Ishikawa (cell line): ENCODE data around the gene STK17B.

Experiments
- CEBPB ChIP-seq: IDR thresholded peaks from 2 replicates; pipeline ENCODE4 v1.6.1; 2012
- CREB1 ChIP-seq: IDR thresholded peaks from 2 replicates; pipeline ENCODE4 v1.6.1; 2012; ENCODE audit warnings: low read depth
- EGR1 ChIP-seq: IDR thresholded peaks from 2 replicates; pipeline ENCODE4 v1.6.1; 2012
- EP300 ChIP-seq: IDR thresholded peaks from 2 replicates; pipeline ENCODE4 v1.6.1; 2012; ENCODE audit warnings: borderline replicate concordance
- FOXM1 ChIP-seq: IDR thresholded peaks from 2 replicates; pipeline ENCODE4 v1.6.1; 2012; ENCODE audit warnings: low read depth, borderline replicate concordance
- MAX ChIP-seq: IDR thresholded peaks from 2 replicates; pipeline ENCODE4 v1.6.1; 2012
- NFIC ChIP-seq: IDR thresholded peaks from 2 replicates; pipeline ENCODE4 v1.6.1; 2012
- RAD21 ChIP-seq: IDR thresholded peaks from 2 replicates; pipeline ENCODE4 v1.6.1; 2012; ENCODE audit warnings: low read depth
- TAF1 ChIP-seq: IDR thresholded peaks from 2 replicates; pipeline ENCODE4 v1.6.1; 2012; ENCODE audit warnings: low read depth, mild to moderate bottlenecking
- TCF12 ChIP-seq: IDR thresholded peaks from 2 replicates; pipeline ENCODE4 v1.6.1; 2012; ENCODE audit warnings: low read depth
- TEAD4 ChIP-seq: IDR thresholded peaks from 2 replicates; pipeline ENCODE4 v1.6.1; 2012
- YY1 ChIP-seq: IDR thresholded peaks from 2 replicates; pipeline ENCODE4 v1.6.1; 2012; ENCODE audit warnings: low read depth
- ZBTB7A ChIP-seq: IDR thresholded peaks from 2 replicates; pipeline ENCODE4 v1.6.1; 2012; ENCODE audit warnings: low read depth
- TF ChIP-seq, protein P1 (sequence below): IDR thresholded peaks from 2 replicates; pipeline ENCODE4 v1.6.1; 2012; ENCODE audit warnings: low read depth, mild to moderate bottlenecking
- TF ChIP-seq, protein P2 (sequence below): IDR thresholded peaks from 2 replicates; pipeline ENCODE4 v1.6.1; 2012

Gene STK17B

GRCh38 chr2:196145256-196145655 is 26.1 kb downstream of the STK17B start:
- no peak for TF ChIP-seq NFIC
- TF ChIP-seq, protein P1, sequence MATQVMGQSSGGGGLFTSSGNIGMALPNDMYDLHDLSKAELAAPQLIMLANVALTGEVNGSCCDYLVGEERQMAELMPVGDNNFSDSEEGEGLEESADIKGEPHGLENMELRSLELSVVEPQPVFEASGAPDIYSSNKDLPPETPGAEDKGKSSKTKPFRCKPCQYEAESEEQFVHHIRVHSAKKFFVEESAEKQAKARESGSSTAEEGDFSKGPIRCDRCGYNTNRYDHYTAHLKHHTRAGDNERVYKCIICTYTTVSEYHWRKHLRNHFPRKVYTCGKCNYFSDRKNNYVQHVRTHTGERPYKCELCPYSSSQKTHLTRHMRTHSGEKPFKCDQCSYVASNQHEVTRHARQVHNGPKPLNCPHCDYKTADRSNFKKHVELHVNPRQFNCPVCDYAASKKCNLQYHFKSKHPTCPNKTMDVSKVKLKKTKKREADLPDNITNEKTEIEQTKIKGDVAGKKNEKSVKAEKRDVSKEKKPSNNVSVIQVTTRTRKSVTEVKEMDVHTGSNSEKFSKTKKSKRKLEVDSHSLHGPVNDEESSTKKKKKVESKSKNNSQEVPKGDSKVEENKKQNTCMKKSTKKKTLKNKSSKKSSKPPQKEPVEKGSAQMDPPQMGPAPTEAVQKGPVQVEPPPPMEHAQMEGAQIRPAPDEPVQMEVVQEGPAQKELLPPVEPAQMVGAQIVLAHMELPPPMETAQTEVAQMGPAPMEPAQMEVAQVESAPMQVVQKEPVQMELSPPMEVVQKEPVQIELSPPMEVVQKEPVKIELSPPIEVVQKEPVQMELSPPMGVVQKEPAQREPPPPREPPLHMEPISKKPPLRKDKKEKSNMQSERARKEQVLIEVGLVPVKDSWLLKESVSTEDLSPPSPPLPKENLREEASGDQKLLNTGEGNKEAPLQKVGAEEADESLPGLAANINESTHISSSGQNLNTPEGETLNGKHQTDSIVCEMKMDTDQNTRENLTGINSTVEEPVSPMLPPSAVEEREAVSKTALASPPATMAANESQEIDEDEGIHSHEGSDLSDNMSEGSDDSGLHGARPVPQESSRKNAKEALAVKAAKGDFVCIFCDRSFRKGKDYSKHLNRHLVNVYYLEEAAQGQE: no peak
- TF ChIP-seq TCF12: no peak
- TF ChIP-seq EGR1: no peak
- TF ChIP-seq RAD21: no peak
- TF ChIP-seq CEBPB: no peak
- no peak for TF ChIP-seq YY1
- TF ChIP-seq EP300: no peak
- TF ChIP-seq ZBTB7A: no peak
- TF ChIP-seq FOXM1: no peak
- TF ChIP-seq TEAD4: no peak
- TF ChIP-seq CREB1: no peak
- TF ChIP-seq TAF1: no peak
- TF ChIP-seq, protein P2, sequence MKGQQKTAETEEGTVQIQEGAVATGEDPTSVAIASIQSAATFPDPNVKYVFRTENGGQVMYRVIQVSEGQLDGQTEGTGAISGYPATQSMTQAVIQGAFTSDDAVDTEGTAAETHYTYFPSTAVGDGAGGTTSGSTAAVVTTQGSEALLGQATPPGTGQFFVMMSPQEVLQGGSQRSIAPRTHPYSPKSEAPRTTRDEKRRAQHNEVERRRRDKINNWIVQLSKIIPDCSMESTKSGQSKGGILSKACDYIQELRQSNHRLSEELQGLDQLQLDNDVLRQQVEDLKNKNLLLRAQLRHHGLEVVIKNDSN: no peak
- no peak for TF ChIP-seq MAX

DNA sequence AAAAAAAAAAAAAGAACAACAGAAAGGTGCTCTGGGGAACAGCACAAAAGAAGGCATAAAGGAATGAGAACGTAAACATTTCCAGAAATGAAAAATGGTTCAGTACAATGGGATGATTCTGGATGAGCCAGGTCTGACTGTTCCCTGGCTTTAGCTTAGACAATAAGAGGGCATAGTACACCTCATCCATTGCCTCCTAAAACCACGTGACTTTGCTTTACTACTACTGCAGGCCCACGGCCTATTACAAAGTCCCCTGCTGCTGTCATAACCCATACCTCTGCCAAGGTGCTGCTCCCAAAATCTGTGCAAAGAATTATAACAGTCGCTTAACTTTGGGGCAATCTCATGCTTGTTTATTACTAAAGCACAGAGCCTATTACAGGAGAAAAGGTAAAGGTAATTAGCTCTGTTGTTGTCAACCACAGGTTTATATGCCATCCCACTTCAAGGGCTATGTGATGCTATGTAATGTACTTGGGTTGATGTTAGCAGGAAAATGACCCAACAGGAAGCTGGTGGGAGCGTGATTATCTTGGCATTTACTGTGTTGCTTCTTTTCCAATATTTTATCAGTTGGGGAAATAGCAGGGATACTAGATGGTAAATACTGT is 26.8 kb downstream of the STK17B start:
- TF ChIP-seq RAD21: no peak
- TF ChIP-seq CREB1: no peak
- no peak for TF ChIP-seq NFIC
- TF ChIP-seq YY1: no peak
- TF ChIP-seq, protein P1: no peak
- TF ChIP-seq, protein P2: no peak
- no peak for TF ChIP-seq FOXM1
- TF ChIP-seq CEBPB: no peak

DNA sequence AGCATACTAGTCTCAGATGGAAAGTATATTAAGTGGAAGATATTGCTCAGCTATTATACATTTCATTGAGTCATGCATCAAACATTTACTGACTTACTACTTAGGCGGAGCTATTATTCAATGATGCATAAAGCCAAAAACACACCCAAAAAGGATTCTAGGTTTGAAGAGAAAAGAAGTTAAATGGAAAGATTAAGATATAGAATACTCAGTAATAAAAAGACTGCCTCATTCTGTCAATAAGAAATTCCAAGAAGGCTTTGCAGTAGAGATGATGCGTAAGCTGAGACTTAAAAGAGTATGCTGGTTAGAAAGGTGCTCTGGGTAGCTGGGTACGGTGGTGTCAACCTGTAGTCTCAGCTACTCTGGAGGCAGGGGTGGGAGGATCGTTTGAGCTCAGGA is 27.6 kb downstream of the STK17B start:
- TF ChIP-seq, protein P1: no peak
- TF ChIP-seq EP300: no peak
- TF ChIP-seq EGR1: no peak
- TF ChIP-seq YY1: no peak
- no peak for TF ChIP-seq NFIC

GRCh38 chr2:196142825-196143224 is 28.6 kb downstream of the STK17B start:
- TF ChIP-seq TCF12: no peak
- no peak for TF ChIP-seq YY1
- TF ChIP-seq RAD21: no peak
- TF ChIP-seq, protein P2: no peak
- no peak for TF ChIP-seq EGR1
- TF ChIP-seq NFIC: no peak
- TF ChIP-seq CEBPB: no peak
- TF ChIP-seq ZBTB7A: no peak

DNA sequence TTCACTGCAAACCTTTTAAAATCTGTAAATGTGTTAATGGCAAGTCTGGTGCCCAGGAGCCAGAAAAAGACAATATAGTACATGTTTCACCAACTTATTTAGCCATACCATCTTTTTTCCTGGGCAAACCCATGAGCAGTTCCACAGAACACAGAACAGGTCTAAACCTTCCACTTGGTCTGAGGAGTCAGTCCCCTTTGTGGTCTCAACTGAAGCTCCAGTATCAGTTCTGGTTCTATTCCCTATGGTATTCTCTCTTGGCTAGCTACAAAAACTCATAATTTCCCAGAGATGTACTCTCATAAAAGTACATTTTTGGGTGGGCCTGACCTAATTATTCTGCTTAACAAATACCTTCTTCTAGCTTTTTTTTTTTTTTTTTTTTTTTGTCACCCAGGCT is 31.2 kb downstream of the STK17B start:
- TF ChIP-seq YY1 (no peak), TAF1 (no peak), MAX (no peak), TCF12 (no peak), EP300 (no peak), CEBPB (no peak), ZBTB7A (no peak), RAD21 (no peak), CREB1 (no peak), NFIC (no peak), TEAD4 (no peak), EGR1 (no peak), FOXM1 (no peak)
- TF ChIP-seq, protein P1: no peak
- TF ChIP-seq, protein P2: no peak
